Activated T-helper 1 cell treated with Interleukin-2 at 50 U/mL for 16 hours (primary cell): ENCODE results near the gene SPATA31C1.
"Not testable (repeated sequence)": the region's sequence is repeated elsewhere in the genome, so short reads cannot be mapped to it uniquely, and the experiment has no call there.

Experiments
- DNase-seq: peaks from one replicate; pipeline ENCODE4 v3.0.0-alpha.2; 2020; ENCODE audit warnings: low read depth

The SPATA31C1 gene

DNA sequence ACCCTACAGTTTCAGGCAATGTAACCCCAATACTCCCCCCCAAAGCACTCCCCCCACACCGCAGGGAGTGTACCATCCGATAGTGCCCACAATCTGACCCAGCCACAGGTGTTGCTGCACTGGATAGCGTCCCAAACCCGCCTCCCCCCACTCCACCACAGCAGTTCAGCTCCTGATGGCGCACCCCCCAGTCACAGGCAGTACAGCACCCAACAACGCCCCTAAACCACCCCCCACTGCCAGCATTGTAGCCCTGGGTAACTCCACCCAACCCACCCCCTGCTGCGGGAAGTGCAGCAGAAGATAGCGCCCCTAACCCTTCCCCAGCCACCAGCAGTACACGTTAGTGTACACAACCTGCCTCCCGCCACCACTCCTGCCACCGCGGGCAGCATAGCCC lies 20.6 kb downstream of the SPATA31C1 start:
- not testable (repeated sequence) for DNase-seq

DNA sequence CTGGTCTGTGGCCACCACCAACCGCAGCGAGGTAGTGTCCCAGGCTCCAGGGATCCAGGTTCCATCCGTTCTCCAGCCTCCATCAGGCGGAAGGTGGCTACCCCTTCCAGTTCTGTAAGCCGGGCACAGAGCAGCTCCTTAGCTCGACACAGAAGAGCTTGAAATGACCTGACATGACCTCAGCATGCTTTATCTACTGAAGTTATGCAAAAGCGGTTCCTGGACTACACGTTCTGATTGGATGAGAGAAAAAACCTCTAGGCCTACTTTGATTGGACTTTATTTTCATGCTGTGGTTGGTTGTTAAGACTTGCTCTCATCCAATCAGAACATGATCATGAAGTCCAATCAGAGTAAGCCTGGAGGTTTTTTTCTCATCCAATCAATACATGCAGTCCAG lies 21.3 kb downstream of the SPATA31C1 start:
- DNase-seq, result not testable (repeated sequence)

DNA sequence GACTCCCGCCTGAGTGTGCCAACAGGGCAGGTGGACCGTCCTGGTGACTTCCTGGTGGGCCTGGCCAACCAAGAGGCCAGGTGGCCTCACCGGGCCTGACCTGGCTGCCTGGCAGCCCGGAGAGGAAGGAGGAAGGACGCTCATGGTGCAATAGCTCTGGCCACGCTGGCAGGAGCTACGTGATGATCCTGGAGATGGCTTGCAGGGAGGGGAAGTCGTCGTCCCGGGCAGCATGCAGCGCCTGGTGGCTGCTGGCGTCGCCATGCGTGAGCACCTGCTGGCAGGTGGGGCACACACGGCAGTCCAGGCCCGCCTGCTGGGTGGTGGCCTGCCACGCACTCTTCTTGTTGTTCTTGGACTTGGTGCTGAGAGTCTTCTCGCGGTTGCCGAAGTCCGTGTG lies 26.3 kb downstream of the SPATA31C1 start:
- no peak for DNase-seq

DNA sequence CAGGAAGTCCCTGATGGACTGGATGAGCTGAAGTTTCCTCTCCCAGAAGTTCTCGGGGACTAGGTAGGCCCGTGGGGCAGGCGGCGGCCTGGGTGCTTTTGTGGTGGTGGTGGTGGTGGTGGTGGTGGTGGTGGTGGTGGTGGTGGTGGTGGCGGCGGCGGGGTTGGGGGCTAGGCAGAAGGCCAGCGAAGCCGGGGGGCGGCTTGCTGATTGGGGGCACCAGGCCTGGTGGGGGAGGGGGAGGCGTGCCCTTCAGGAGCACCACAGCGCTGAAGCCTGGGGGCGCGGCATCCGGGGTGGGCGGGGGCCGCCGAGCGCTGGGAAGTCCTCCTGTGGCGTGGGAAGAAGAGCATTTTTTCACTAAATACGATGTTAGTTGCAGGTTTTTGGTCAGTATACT lies 26.9 kb downstream of the SPATA31C1 start:
- no peak for DNase-seq

DNA sequence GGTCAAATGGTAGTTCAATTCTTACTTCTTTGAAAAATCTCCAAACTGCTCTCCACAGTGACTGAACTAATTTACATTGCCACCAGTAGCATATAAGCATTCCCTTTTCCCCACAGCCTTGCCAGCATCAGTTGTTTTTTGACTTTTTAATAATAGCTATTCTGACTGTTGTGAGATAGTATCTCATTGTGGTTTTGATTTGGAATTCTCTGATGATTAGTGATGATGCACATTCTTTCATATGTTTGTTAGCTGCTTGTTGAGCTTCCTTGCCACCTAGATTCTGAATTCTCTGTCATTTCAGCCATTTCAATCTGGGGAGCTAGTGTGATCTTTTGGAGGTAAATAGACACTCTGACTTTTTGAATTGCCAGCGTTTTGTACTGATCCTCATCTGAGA lies 32.5 kb downstream of the SPATA31C1 start:
- DNase-seq, result no peak

DNA sequence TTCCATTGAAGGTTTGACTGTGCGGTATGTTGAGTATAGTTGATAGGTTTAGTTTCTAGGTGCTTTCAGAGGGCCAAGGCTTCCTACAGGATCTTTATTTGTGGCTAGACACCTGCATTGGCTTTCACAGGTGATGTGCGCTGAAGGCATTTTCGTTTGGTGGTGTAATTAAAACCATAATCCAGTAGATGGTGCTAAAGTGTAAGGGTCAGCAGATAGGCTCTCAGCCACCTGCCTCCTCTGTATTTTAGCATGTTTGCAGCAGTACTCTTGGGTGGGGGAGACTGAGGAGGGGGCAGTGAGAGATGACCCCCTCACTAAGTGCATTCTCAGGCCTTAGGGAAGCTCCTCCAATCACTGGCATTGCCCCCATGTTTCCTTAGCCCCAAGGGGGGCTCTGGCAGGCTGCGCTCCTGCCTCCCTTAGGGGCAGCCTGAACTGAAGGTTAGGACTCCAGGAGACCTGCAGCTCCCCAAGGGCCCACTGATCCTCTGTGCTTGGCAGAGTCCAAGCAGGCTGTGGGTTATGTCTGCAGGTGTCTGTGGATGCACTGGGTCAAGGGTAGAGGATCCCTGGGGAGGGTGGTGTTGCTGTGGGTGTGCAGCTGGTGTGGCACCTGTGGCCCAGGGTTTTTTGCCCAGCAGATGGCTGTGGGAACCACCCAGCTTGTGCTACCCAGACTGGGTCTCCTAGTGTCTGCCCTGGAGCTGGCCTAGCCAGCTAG lies 33.2 kb downstream of the SPATA31C1 start:
- no peak for DNase-seq

DNA sequence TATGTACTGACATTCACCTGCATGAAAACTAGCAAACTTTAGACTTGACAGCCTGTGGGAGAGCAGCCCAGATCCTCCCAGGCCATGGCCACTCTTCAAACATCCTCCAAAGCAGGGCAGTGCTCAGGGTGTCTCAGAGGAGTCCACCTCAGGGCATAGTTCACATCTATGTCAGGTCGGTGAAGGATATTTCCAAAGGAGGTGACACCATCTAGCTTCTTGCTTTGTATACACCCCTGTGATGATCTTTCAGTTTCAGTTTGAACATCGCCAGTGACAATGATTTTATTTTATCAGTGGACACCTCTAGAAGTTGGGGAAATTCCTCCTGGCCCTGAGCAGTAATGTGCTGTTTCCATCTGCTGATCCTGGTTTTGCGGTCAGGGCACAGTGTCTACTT lies 36.5 kb downstream of the SPATA31C1 start:
- no peak for DNase-seq

DNA sequence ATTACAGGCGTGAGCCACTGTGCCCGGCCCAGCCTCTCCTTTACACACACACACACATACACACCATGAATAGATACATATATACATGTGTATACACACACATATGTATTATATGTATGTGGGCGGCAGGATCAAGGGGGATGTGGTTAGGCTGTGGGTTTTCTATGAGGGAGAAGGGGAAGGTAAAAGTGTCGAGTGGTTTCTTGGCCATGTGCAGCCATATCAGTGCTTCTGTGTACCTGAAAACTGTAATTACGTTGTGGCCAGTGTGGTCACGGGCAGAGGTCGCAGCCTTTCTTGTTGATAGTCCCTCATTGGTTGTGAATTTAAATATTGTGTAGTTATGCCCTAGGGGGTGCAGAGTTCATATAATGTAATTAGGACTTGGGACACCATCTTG lies 40.1 kb downstream of the SPATA31C1 start:
- DNase-seq, result no peak

DNA sequence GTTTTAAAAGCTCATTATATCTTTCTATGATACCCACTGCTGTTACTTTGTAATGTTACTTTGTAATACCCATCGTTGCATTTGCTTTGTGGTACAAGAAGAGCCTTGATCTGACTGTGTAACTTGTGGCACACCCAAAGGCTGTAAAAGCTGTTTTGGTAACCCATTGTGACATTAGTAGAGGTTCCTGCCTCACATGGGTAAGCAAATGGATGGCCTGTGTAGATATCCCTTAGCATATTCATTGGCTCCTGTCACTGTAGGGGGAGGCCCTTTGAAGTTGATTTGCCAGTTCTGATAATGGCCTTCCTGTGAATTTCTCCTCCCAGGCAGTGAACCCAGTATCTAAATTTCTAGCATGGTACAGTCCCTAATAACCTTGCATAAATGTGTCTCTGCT lies 40.8 kb downstream of the SPATA31C1 start:
- no peak for DNase-seq

DNA sequence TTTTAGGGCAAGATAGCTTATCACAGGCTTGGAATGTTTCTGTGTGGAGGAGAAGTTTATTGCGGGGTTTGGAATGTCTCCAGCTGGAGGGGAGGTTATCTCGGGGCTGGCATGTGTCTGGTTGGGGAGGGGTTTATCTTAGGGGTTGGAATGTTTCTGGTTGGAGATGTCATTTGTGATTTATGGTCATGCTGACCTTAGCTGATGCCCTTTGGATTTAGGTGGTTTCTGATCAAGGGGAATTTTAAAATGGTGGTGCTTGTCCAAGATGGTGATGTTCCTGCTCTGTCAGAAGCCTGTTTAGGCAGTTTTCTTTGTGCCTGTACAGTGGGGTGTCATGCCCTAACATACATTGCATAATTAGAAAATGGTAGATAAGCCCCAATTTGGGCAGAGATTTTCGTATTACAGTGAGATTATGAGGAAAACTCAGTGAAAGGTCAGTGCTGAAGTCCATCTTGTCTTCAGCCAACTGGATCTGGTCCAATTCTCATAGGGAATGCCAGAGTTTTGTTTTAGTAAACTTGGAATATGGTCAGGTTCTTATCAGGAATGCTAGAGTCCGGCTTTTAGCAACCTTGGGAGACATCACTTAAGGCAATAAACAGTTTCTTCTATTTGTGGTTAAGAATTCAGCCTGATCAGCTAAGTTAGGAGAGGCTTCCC lies 42.3 kb downstream of the SPATA31C1 start:
- DNase-seq, result no peak

DNA sequence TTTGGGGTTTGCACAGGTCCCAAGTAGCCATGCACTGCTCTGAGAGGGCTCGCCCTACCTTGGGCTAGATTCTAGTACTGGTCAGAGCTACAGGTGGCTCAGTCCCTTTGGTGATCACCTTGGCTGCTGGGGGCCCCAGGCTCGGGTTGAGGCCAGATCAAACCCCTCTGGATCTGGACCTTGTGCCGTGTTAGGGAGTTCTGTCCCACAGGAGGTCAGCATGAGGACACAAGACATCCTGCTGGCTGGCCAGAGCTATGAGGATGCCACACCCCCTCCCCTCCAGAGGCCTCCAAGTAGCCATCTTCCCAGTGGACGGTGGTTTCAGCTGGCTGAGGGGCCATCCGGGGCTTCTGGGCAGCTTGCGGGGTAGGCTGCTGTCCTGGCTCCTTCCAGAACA lies 46.0 kb downstream of the SPATA31C1 start:
- DNase-seq, result no peak

DNA sequence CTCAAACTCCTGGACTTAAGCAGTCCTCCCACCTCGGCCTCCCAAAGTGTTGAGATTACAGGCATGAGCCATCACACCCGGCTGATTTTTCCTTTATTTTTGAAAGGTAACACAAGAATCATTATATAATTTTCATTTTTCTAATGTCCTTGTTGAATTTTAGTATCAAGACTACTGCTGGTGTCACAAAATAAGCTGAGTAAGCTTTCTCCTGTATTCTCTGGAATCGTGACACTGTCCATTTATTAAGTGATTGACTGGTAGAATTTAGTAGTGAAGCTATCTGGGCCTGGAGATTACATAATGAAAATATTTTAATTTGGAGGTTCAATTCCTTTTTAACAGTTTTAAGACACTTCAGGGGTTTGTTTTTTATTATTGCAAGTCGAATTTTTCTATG lies 47.1 kb downstream of the SPATA31C1 start:
- no peak for DNase-seq

DNA sequence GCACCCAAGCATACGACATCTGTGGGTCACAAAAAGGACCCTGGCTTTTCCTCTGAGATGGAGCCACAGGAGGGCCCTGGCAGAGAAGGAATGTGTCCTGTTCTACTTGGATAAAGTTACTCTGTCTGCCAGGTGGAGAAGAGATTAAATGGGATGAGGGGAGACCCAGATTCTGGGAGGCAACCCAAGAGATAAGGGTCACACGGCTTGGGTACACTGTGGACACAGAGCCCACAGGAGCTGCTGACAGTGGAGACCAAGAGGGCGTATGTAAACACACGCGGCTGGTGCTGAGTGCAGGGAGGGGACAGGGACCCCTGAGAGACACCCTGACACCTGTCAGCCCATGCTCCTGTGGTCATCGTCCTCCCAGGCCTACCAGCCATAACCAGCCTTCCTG lies 50.4 kb downstream of the SPATA31C1 start:
- DNase-seq, result no peak

DNA sequence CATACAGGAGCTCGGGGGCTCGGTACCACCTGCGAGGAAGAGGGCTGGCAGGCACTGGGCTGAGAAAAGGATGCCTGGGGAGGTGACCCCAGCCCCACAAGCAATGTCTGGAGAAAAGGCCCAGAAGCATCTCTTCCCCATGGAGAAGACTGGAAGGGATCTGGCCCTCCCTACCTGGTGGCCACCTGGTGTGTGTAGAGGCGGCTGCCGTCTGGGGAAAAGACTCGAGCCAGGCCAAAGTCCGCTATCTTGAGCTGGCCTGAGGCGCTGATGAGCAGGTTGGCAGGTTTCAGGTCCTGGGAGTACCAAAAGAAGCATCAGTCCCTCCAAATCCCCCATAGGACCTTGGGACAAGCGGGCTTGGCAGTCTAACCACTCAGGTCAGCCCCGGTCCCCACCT lies 52.8 kb downstream of the SPATA31C1 start:
- no peak for DNase-seq

DNA sequence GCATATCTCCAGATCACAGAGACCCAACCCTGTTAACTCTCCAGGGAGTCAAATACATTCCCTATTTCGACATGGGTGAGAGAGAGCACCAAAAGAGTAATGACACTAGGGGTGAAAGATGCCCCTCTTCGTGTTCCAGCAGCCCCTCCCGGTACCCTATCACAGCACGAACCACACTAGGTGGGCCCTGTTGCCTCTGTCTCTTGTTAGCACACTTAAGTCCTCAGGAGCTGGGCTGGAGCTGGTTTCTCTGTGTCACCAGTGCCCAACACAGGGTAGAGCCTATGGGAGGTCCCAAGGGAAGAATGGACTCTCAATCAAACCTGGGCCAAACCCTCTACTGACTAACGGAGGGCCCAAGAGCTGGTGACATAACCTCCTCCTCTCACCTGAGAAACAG lies 55.4 kb downstream of the SPATA31C1 start:
- no peak for DNase-seq
